Measurements from ENCODE around the gene IMPDH2.

Gene IMPDH2

GRCh38 chr3:49053543-49053942 lies 24.3 kb upstream of the IMPDH2 start:
- no peak for DNase-seq (ENCODE audit: extremely low spot score)
- POLR2A ChIA-PET: interaction anchor here (0.7 kb wide), 2 partner anchors 32 to 338 kb away, joined by 5 to 7 read pairs; partner anchors contain the start of gene NDUFAF3
- CTCF ChIA-PET: no interaction called here
- no peak for TF ChIP-seq CTCF (IDR thresholded peaks at IDR 0.05; ENCODE audit: control extremely low read depth, extremely low read depth, low read depth, missing control alignments)

GRCh38 chr3:49035281-49035680 lies 6.1 kb upstream of the IMPDH2 start:
- DNase-seq (ENCODE audit: extremely low spot score): no peak
- CTCF ChIA-PET: interaction anchor here (1.1 to 2.1 kb wide), 2 partner anchors 13 to 16 kb away, joined by 3 to 12 read pairs; partner anchors contain the start of gene NDUFAF3
- no peak for TF ChIP-seq CTCF (IDR thresholded peaks at IDR 0.05; ENCODE audit: control extremely low read depth, extremely low read depth, low read depth, missing control alignments)
- POLR2A ChIA-PET: no interaction called here

GRCh38 chr3:49034650-49035049 lies 5.5 kb upstream of the IMPDH2 start:
- CTCF ChIA-PET: interaction anchor here (1.1 to 2.1 kb wide), 2 partner anchors 13 to 16 kb away, joined by 3 to 12 read pairs; partner anchors contain the start of gene NDUFAF3
- DNase-seq (ENCODE audit: extremely low spot score): no peak
- POLR2A ChIA-PET: no interaction called here
- no peak for TF ChIP-seq CTCF (IDR thresholded peaks at IDR 0.05; ENCODE audit: control extremely low read depth, extremely low read depth, low read depth, missing control alignments)

GRCh38 chr3:49032646-49033304 lies 3.6 kb upstream of the IMPDH2 start:
- ChIA-PET CTCF (interaction anchor here (1.5 to 2.4 kb wide), 3 partner anchors 11 to 44 kb away, joined by 5 to 19 read pairs (median 6); partner anchors contain the start of genes NDUFAF3 and WDR6), POLR2A (no interaction called here)
- TF ChIP-seq CTCF (IDR thresholded peaks at IDR 0.05; ENCODE audit: control extremely low read depth, extremely low read depth, low read depth, missing control alignments): no peak

GRCh38 chr3:49030321-49030720 lies 1.1 kb upstream of the IMPDH2 start:
- DNase-seq (ENCODE audit: extremely low spot score): no peak
- CTCF ChIA-PET: interaction anchor here (1.2 to 2.4 kb wide), 2 partner anchors 9 to 21 kb away, joined by 3 to 19 read pairs; partner anchors contain the start of gene NDUFAF3
- POLR2A ChIA-PET: interaction anchor here (0.7 to 1.3 kb wide), 2 partner anchors 10 to 510 kb away, joined by 3 to 5 read pairs; no protein-coding TSS in a partner anchor
- TF ChIP-seq CTCF (IDR thresholded peaks at IDR 0.05; ENCODE audit: control extremely low read depth, extremely low read depth, low read depth, missing control alignments): no peak

More at GRCh38 chr3:49032646-49033304, 3.6 kb upstream of the IMPDH2 start:
- no peak for DNase-seq (ENCODE audit: extremely low spot score)

- no peak for DNase-seq (ENCODE audit: extremely low spot score)
- no peak for TF ChIP-seq CTCF (IDR thresholded peaks at IDR 0.05; ENCODE audit: control extremely low read depth, extremely low read depth, low read depth, missing control alignments)
- ChIA-PET CTCF (interaction anchor here (0.6 to 1.5 kb wide), 7 partner anchors 9 to 70 kb away, joined by 3 to 5 read pairs (median 4); partner anchors contain the start of genes P4HTM and WDR6), POLR2A (interaction anchor here (0.5 to 1.8 kb wide), 15 partner anchors 9 to 1706 kb away, joined by 3 to 29 read pairs (median 5); partner anchors contain the start of genes DALRD3, P4HTM, QRICH1 and USP19)
Observed at GRCh38 chr3:49029563-49029884, 326 bp upstream of the IMPDH2 start.
